DMS 273 (cell line): ENCODE results near the gene RER1.

Experiments
- DNase-seq: peaks from one replicate; lab custom pipeline; 2025; ENCODE audit not compliant: unreplicated experiment; lab: John Stamatoyannopoulos, UW

Gene RER1

DNA sequence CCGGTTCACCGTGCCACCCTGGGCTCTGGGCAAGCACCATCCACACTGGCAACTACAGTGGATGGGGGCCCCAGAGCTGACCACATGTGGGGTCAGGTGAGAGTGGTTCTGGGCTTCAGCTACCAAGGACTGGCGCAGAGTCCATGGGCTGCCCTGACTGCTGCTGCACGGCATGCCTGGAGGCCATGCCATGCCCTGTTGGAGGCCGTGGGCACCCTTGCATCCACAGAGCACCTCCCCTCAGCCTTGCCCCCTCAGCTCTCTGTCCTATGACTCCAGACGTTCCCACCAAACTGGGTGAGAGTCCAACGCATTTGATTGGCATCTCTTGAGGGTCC is 15.7 kb upstream of the RER1 start:
- DNase-seq, result no peak

DNA sequence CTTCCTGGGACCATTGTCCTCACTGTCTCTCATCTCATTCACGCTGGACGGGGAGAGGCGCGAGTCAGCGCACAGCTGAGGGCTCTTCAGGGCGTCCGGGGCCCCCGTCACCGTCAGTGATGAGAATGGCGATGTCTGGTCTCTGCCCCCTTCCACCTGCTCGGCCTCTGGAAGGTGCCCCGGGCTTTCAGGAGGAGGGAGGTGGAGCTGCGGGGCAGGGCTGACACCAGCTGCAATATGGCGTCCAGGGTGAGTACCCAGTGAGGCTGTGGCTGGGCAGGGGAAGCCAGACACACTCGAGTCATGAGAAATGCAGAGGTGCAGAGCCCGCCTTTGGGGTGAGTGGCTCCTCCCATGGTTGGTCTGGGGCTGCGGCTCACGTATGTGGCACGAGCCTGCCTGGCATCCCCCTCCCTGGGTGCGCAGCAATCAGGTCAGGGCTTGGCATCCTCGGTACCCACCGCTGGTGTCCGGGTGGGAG is 15.3 kb upstream of the RER1 start:
- no peak for DNase-seq

DNA sequence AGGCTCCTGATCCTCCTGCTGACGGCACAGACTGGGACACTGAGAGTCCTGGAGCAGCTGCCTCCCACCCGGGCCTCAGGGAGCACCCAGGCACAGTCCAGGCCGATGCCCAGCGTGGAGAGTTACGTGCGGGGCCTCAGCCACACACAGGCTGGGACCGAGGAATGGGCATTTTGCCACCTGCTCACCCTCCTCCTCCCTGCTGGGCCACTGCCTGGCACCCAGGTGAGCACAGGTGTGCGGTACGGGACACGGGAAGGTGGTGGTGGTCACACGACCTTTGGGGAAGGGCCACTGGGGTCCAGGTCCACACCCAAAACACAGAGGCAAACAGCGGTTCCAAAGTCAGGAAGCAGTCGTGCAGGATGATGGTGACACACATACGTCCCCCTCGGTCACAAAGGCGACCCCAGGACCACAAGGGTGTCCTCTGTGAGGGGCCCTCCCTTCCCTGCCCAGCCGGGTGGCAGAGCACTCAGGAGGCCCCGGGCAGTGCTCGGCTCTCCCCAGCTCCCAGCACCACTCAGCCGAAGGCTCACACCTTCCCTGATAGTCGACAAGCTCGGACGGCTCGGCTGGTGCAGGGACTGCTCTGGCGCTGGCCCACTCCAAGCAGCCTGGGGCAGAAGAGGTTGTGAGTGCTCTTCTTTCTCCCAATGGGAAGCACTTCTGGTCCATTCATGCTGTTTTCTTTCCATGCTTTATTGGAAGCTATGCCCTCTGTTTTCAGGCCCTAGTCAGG is 14.5 kb upstream of the RER1 start:
- DNase-seq, result no peak

DNA sequence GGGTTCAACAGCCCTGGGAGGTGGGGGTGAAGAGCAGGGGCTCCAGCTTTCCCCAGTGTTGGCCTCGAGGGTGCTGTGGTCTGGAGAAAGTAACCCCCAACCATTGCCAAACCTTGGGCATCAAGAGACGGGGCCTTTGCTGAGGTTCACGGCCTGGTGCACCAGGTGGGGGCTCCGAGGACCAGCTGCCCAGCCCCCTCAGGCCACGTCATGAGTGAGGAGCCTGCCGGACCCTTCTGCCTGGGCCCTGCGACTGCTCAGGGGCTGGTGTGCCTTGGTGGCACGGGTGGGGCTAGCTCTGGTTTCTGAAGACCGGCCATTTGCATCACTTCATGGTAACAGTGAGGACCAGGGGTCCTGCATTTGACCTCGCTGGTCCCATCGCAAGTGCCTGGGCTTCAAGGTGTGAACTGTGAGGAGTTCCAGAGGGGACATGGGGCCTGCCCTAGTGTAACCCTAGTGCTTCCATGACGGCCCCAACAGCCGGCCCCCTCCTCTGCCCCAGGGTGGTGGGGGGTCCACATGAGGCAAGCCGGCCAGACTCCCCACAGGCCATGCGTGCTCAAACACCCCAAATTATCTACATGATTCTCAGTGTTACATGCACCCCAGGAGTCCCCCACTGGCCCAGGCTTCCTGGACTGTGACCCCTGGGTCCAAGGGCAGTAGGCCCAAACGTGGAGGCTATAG is 13.7 kb upstream of the RER1 start:
- no peak for DNase-seq

GRCh38 chr1:2378441-2378851 is 13.2 kb upstream of the RER1 start:
- peak; percentile 51 for DNase-seq

DNA sequence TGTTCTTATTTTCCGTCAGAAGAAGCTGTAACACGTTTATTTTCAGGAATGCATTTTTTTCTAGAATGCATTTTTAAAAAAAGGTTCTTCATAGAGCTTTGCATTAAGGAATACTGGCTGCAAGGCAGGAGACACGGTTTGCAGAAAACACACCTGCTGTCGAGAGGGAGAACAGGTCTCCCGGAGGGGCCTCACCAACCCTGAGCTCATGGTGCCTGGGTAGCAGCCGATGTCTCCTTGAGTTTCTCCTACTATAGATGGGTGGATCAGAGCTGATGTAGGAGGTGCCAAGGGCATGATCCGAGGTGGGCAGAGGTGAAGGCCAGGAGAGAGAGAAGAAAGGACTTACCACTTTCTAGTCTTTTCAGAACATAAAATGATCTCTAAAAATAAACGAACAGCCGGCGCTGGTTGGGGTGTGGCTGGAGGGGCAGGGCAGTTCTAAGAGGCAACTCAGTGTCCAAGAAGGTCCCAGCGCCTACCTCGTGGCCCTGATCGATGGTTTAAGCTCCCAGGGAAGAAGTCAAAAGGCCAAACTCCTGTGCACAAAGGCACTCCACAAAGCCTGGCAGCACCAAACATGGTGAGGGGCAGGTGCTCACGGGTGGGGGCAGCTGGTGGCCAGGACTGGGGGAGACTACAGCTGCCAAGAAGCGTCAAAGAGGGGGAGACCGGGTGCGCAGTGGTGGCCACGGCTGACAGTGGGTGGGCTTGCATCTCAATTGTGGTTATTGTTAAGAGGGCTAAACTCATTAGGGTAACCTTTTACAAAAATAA is 12.5 kb upstream of the RER1 start:
- DNase-seq, result no peak

GRCh38 chr1:2379733-2380404 is 11.8 kb upstream of the RER1 start:
- DNase-seq, result no peak

- no peak for DNase-seq
Measured at GRCh38 chr1:2380816-2381591, 10.6 kb upstream of the RER1 start.

DNA sequence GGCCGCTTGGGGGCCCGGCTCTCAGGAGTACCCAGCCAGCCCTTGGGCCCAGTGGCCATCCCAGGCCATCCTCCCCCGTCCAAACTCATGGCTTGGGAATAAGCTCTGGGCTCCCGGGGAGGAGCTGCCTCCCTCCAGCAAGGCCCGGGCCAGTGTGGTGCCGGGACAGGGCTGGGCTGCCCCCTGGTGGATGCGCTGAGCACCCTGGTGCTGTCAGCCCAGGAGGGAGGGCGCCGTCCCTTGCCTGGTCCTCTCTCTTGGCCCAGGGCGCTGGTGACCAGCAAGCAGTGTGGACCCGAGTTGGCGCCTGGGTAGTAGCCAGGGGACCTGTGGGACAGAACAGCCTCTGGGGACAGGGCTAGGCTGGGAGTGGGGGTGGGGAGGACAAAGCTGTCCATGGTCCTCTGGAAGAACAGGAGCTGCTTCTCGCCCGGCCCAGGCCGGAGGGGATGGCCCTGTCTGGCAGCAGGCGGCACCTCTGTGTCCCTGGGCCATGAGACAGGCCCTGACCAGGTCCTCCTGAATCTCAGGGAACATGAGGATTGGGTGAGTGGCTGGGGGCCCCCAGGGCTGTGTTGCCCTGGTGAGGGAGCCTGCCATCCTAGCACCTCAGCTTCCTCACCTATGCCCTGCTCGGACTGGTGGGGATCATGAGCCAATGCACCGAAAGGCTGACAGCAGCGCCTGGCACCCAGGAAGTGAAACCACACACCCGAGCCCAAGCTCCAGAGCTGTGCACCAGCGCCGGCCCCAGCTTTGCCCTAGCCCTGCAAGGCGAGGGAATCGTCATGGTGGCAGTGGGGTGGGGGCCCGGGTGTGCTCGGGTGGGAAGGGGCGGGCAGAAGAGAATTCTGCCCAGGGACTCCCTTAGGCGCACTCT is 9.7 kb upstream of the RER1 start:
- DNase-seq, result peak; percentile 87

- peak; percentile 50 for DNase-seq
Measured at GRCh38 chr1:2382621-2383361, 8.8 kb upstream of the RER1 start.

DNA sequence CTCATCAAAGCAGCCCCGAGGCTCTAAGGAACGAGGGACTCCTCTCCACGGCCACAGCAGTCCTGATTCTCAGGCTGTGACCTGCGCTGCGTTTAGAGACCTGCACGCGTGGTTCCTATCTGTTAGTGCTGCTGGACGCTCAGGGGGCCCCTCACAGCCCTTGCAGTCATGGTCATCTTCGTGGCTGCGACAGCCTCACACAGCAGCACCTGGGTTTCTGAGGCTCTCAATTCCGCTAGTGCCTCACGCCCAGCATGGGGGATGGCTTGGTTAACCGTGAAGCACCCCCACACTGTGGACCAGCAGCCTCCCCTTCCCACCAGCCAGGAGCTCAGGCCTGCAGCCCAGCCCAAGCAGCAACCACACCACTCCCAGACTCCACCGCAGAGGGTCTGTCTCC is 8.1 kb upstream of the RER1 start:
- no peak for DNase-seq

- no peak for DNase-seq
Measured at GRCh38 chr1:2384130-2384860, 7.3 kb upstream of the RER1 start.

GRCh38 chr1:2384941-2385481 is 6.6 kb upstream of the RER1 start:
- DNase-seq, result peak; percentile 83

DNA sequence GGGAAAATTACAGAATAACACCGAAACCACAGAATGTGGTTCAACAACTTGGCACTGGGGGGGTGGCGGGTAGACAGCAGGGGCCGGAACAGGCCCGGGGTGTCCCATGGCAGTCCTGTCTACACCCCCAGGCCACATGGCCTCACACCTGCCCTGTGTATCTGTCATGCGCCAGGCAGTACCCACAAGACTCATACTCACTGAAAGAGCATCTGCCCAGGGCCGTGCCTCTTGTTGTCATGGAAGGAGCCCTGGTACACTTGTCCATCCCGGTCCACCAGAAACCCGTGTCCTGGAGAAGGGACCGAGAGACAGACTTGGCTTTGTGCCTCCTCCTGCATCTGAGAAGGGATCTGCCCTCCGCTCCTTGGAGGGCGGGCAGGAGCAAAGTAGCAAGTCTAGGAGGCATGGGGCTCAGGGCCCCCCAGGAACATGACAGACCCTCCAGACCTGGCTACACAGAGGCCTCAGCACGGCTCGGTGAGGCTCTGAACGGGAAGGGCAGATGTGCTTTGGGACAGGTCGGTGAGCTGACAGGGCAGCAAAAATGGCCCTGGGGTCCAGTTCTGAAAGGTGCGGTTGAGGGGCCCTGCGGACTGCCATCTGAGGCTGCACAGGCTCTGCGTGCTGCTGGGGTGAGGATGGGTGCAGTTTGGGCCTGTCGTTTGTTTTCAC is 5.9 kb upstream of the RER1 start:
- DNase-seq, result peak; percentile 64

GRCh38 chr1:2386636-2387611 is 4.7 kb upstream of the RER1 start:
- no peak for DNase-seq
